K562 (cell line): ENCODE results near the gene LDLRAD3. TPM values are rescaled to one million over a fixed set of nuclear protein-coding genes. Genes with fewer than 3 reads are reported as not detected.

Source experiments
- BCOR ChIP-seq: fragments of 450-650 bp; IDR thresholded peaks from 2 replicates; pipeline ENCODE4 v1.6.1; 2016
- CCAR2 ChIP-seq: fragments of 200-400 bp; formaldehyde crosslinking; IDR thresholded peaks from 2 replicates; pipeline ENCODE4 v1.6.1; 2017; ENCODE audit warnings: mild to moderate bottlenecking, low read depth, low read length
- CEBPB ChIP-seq: fragments of 450-650 bp; IDR thresholded peaks from 2 replicates; pipeline ENCODE4 v1.6.1; 2016; ENCODE audit warnings: missing genetic modification characterization, missing compliant biosample characterization
- CHCHD3 ChIP-seq: fragments of 250-450 bp; sonication (Bioruptor Pico); IDR thresholded peaks from 2 replicates; pipeline ENCODE4 v2.1.2; 2022; ENCODE audit warnings: mild to moderate bottlenecking
- DNMT1 ChIP-seq: fragments of 450-650 bp; IDR thresholded peaks from 2 replicates; pipeline ENCODE4 v1.6.1; 2016; ENCODE audit warnings: antibody characterized with exemption, mild to moderate bottlenecking
- E2F5 ChIP-seq: sonication (generic); formaldehyde crosslinking; IDR thresholded peaks from 2 replicates; pipeline ENCODE4 v1.8.0; 2022; ENCODE audit warnings: mild to moderate bottlenecking, missing genetic modification reagents
- ELF1 ChIP-seq: fragments of 200-800 bp; sonication (Bioruptor generic); IDR thresholded peaks from 2 replicates; pipeline ENCODE4 v1.6.1; 2016; ENCODE audit warnings: missing genetic modification characterization, missing compliant biosample characterization
- HDAC2 ChIP-seq: fragments of 450-650 bp; IDR thresholded peaks from 2 replicates; pipeline ENCODE4 v1.6.1; 2016; ENCODE audit warnings: mild to moderate bottlenecking
- HDGF ChIP-seq: fragments of 450-650 bp; IDR thresholded peaks from 2 replicates; pipeline ENCODE4 v1.6.1; 2016
- HMG20A ChIP-seq: fragments of 450-650 bp; formaldehyde crosslinking; conservative IDR thresholded peaks from 2 replicates; pipeline ENCODE4 v1.4.0; 2020; ENCODE audit warnings: mild to moderate bottlenecking, mixed read lengths
- HMG20B ChIP-seq: fragments of 250-450 bp; sonication (Bioruptor Pico); IDR thresholded peaks from 2 replicates; pipeline ENCODE4 v1.5.0; 2021; ENCODE audit warnings: mild to moderate bottlenecking
- ILF3 ChIP-seq: fragments of 450-650 bp; IDR thresholded peaks from 2 replicates; pipeline ENCODE4 v1.6.1; 2018; ENCODE audit warnings: antibody characterized with exemption, mild to moderate bottlenecking, moderate library complexity, borderline replicate concordance
- KAT8 ChIP-seq: fragments of 450-650 bp; IDR thresholded peaks from 2 replicates; pipeline ENCODE4 v1.6.1; 2016; ENCODE audit warnings: low read depth, mild to moderate bottlenecking
- KLF10 ChIP-seq: fragments of 250-450 bp; sonication (Bioruptor Pico); IDR thresholded peaks from 2 replicates; pipeline ENCODE4 v1.6.1; 2021; ENCODE audit warnings: matching md5 sums
- KLF13 ChIP-seq: fragments of 450-650 bp; IDR thresholded peaks from 2 replicates; pipeline ENCODE4 v1.6.1; 2016; ENCODE audit warnings: missing genetic modification characterization, low read depth, mild to moderate bottlenecking, missing compliant biosample characterization, moderate library complexity, borderline replicate concordance
- MIER1 ChIP-seq: fragments of 450-650 bp; IDR thresholded peaks from 2 replicates; pipeline ENCODE4 v1.6.1; 2016; ENCODE audit warnings: antibody characterized with exemption, mild to moderate bottlenecking, low read depth
- PML ChIP-seq: IDR thresholded peaks from 2 replicates; pipeline ENCODE4 v1.6.1; 2012; ENCODE audit warnings: low read length, inconsistent platforms
- POLR2A ChIP-seq: fragments of 450-650 bp; conservative IDR thresholded peaks from 2 replicates; pipeline ENCODE4 v1.6.1; 2016
- RUNX1 ChIP-seq: sonication (generic); IDR thresholded peaks from 2 replicates; pipeline ENCODE4 v1.6.1; 2016; ENCODE audit warnings: antibody characterized with exemption, low read depth
- SREBF1 ChIP-seq: fragments of 150-350 bp; IDR thresholded peaks from 2 replicates; pipeline ENCODE4 v1.6.1; 2014; ENCODE audit warnings: antibody characterized with exemption, low read depth, low read length, borderline replicate concordance
- STAT5A ChIP-seq: IDR thresholded peaks from 2 replicates; pipeline ENCODE4 v1.6.1; 2012; ENCODE audit warnings: low read length, inconsistent platforms, borderline replicate concordance
- TEAD2 ChIP-seq: fragments of 450-650 bp; IDR thresholded peaks from 2 replicates; pipeline ENCODE4 v1.6.1; 2016; ENCODE audit warnings: missing genetic modification characterization, control low read depth, missing compliant biosample characterization
- TRIM28 ChIP-seq: fragments of 450-650 bp; IDR thresholded peaks from 2 replicates; pipeline ENCODE4 v1.6.1; 2017
- ZKSCAN8 ChIP-seq: fragments of 200-800 bp; sonication (Bioruptor generic); IDR thresholded peaks from 2 replicates; pipeline ENCODE4 v1.6.1; 2016; ENCODE audit warnings: missing genetic modification characterization, missing compliant biosample characterization
- ZNF12 ChIP-seq: sonication (generic); formaldehyde crosslinking; IDR thresholded peaks from 2 replicates; pipeline ENCODE4 v1.4.0; 2020; ENCODE audit warnings: mild to moderate bottlenecking, missing genetic modification reagents
- ZNF316 ChIP-seq: fragments of 450-650 bp; IDR thresholded peaks from 2 replicates; pipeline ENCODE4 v1.6.1; 2016
- ZNF76 ChIP-seq: fragments of 250-450 bp; sonication (Bioruptor Pico); IDR thresholded peaks from 2 replicates; pipeline ENCODE4 v1.4.0; 2020; ENCODE audit warnings: mild to moderate bottlenecking, moderate library complexity, borderline replicate concordance
- polyA plus RNA-seq, 8 experiments: library from polyadenylated mRNA; depleted of rRNA in 4 of 8; stranded (reverse) in 5 of 8; unstranded in 3 of 8; fragments of >200 nt; fragmentation: Nextera tagmentation in 2 of 8; fragmentation: Illumina TruSeq in 1 of 8; extraction: Ambion mirVana in 2 of 8; extraction: Trizol in 1 of 8; gene quantifications; 2 replicates each; pipeline versions ENCODE4 v1.2.1 to v1.2.3, GENCODE V29; 2011 to 2014; ENCODE audit warnings: inconsistent platforms in 1 of 8, missing spikeins in 1 of 8
- total RNA-seq, 7 experiments: library from RNA; depleted of rRNA in 6 of 7; stranded (reverse); fragments of >200 nt in 6 of 7; fragmentation: Illumina TruSeq in 2 of 7; extraction: Trizol in 2 of 7; gene quantifications; 2 replicates each; pipeline versions ENCODE4 v1.2.1 to v1.2.3, GENCODE V29; 2011 to 2021; ENCODE audit warnings: low replicate concordance in 1 of 7
- TF ChIP-seq, protein P1 (sequence below): conservative IDR thresholded peaks from 2 replicates; pipeline ENCODE4 v1.6.1; 2011; ENCODE audit warnings: low read depth, mild to moderate bottlenecking, low read length; ENCODE audit not compliant: control insufficient read depth
- TF ChIP-seq, protein P2 (sequence below), 2 experiments: fragments of 450-650 bp; IDR thresholded peaks; 2 replicates each; pipeline ENCODE4 v1.6.1; 2016
- TF ChIP-seq, protein P3 (sequence below): fragments of 250-450 bp; sonication (Bioruptor Pico); IDR thresholded peaks from 2 replicates; pipeline ENCODE4 v1.8.0; 2021; ENCODE audit warnings: borderline replicate concordance, mild to moderate bottlenecking, moderate library complexity; ENCODE audit not compliant: poor library complexity, severe bottlenecking

Gene LDLRAD3
- total and polyA plus RNA-seq, 9 of the 15 experiments (the other 6 are each of a cell fraction or from before 2014, with no cell fraction given) = 0.73 to 7.2 (median 3.5) TPM

GRCh38 chr11:36149538-36150242 is 205.8 kb downstream of the LDLRAD3 start (continued):
- TF ChIP-seq E2F5 (CRISPR knock-in tag) (no peak), HDGF (no peak), MIER1 (peak; percentile 38; the same call in 1 of the 2 replicates), DNMT1 (no peak), CHCHD3 (CRISPR knock-in tag) (no peak), CEBPB (tag) (no peak), TRIM28 (no peak), KLF10 (CRISPR knock-in tag) (no peak), BCOR (peak; percentile 37; the same call in 1 of the 2 replicates), ILF3 (no peak), POLR2A (no peak), ZNF12 (CRISPR knock-in tag) (0 out of 2 replicates have a peak, but pooled peaks have one; percentile 23), KLF13 (tag) (no peak), CCAR2 (no peak), TEAD2 (peak; percentile 97), SREBF1 (no peak), ZNF76 (CRISPR knock-in tag) (no peak), STAT5A (peak; percentile 16; the same call in 1 of the 2 replicates), PML (no peak), ZKSCAN8 (peak; percentile 64; the same call in 1 of the 2 replicates), HMG20B (CRISPR knock-in tag) (no peak), HDAC2 (peak; percentile 79; the same call in 1 of the 2 replicates), ZNF316 (peak; percentile 93), KAT8 (no peak), ELF1 (tag) (peak; percentile 24; the same call in 1 of the 2 replicates), HMG20A (CRISPR knock-in tag) (no peak), RUNX1 (no peak)
- TF ChIP-seq, protein P1, sequence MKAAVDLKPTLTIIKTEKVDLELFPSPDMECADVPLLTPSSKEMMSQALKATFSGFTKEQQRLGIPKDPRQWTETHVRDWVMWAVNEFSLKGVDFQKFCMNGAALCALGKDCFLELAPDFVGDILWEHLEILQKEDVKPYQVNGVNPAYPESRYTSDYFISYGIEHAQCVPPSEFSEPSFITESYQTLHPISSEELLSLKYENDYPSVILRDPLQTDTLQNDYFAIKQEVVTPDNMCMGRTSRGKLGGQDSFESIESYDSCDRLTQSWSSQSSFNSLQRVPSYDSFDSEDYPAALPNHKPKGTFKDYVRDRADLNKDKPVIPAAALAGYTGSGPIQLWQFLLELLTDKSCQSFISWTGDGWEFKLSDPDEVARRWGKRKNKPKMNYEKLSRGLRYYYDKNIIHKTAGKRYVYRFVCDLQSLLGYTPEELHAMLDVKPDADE = no peak
- TF ChIP-seq, protein P2, sequence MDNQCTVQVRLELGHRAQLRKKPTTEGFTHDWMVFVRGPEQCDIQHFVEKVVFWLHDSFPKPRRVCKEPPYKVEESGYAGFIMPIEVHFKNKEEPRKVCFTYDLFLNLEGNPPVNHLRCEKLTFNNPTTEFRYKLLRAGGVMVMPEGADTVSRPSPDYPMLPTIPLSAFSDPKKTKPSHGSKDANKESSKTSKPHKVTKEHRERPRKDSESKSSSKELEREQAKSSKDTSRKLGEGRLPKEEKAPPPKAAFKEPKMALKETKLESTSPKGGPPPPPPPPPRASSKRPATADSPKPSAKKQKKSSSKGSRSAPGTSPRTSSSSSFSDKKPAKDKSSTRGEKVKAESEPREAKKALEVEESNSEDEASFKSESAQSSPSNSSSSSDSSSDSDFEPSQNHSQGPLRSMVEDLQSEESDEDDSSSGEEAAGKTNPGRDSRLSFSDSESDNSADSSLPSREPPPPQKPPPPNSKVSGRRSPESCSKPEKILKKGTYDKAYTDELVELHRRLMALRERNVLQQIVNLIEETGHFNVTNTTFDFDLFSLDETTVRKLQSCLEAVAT (IDR thresholded peaks at IDR 0.05) = no peak
- TF ChIP-seq, protein P3, sequence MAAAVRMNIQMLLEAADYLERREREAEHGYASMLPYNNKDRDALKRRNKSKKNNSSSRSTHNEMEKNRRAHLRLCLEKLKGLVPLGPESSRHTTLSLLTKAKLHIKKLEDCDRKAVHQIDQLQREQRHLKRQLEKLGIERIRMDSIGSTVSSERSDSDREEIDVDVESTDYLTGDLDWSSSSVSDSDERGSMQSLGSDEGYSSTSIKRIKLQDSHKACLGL = no peak
